Fibroblast of the aortic adventitia (primary cell): Measurements from ENCODE around the gene BOLA3. TPM values are rescaled to one million over a fixed set of nuclear protein-coding genes. Genes with fewer than 3 reads are reported as not detected.

Source experiments
- DNase-seq: peaks from one replicate; pipeline ENCODE4 v3.0.0-alpha.2; 2010; ENCODE audit warnings: low read depth
- H3K4me3 ChIP-seq: 2 replicates; pipeline ENCODE4 v1.5.1; 2011; ENCODE audit warnings: low read depth, mild to moderate bottlenecking, control low read depth, low read length, moderate library complexity
- total RNA-seq: library from RNA; depleted of rRNA; stranded (reverse); fragments of >200 nt; gene quantifications from 2 replicates; pipeline ENCODE4 v1.2.3, GENCODE V29; 2012; ENCODE audit warnings: low replicate concordance
- TF ChIP-seq, protein P1 (sequence below): IDR thresholded peaks from 2 replicates; pipeline ENCODE4 v1.5.1; 2011; ENCODE audit warnings: mild to moderate bottlenecking, low read length, control low read depth, inconsistent platforms; ENCODE audit not compliant: insufficient read depth

The BOLA3 gene
- total RNA-seq, 1 donor, result 49.4 TPM

DNA sequence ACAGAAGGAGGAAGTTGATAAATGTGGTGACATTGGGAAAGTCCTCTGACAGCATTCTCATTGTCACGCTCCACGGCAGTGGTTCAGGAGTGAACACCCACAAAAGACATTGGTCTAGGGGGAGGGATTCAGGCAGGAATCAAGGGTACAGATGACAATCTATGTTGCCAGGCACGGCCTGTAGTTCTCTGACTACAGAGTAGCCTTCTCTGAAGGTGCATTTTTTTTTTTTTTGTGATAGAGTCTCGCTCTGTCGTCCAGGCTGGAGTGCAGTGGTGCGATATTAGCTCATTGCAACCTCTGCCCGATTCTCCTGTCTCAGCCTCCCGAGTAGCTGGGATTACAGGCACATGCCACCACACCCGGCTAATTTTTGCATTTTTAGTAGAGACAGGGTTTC lies 38.3 kb upstream of the BOLA3 start:
- TF ChIP-seq, protein P1, sequence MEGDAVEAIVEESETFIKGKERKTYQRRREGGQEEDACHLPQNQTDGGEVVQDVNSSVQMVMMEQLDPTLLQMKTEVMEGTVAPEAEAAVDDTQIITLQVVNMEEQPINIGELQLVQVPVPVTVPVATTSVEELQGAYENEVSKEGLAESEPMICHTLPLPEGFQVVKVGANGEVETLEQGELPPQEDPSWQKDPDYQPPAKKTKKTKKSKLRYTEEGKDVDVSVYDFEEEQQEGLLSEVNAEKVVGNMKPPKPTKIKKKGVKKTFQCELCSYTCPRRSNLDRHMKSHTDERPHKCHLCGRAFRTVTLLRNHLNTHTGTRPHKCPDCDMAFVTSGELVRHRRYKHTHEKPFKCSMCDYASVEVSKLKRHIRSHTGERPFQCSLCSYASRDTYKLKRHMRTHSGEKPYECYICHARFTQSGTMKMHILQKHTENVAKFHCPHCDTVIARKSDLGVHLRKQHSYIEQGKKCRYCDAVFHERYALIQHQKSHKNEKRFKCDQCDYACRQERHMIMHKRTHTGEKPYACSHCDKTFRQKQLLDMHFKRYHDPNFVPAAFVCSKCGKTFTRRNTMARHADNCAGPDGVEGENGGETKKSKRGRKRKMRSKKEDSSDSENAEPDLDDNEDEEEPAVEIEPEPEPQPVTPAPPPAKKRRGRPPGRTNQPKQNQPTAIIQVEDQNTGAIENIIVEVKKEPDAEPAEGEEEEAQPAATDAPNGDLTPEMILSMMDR, result no peak

DNA sequence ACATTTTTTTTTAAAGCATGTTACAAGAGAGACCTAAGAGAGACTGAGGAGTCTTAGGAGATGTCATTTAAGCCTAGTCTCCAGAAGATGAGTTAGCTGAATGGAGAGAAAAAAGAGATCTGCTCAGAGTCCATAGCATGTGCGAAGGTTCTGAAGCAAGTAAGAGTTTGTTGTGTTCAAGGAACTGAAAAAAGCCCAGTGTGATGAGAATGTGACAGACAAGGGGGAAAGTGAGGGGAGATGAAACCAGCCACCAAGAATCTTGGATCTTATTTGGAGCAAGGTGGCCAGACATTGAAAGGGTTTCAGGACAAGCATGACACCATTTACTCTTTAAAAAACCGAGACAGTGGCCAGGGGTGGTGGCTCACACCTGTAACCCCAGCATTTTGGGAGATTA lies 36.2 kb upstream of the BOLA3 start:
- no peak for DNase-seq
- TF ChIP-seq, protein P1, result no peak
- no peak overlapping the region for H3K4me3 ChIP-seq

More for the DNA sequence above, 38.3 kb upstream of the BOLA3 start:
- DNase-seq, result no peak
- H3K4me3 ChIP-seq, result no peak overlapping the region

DNA sequence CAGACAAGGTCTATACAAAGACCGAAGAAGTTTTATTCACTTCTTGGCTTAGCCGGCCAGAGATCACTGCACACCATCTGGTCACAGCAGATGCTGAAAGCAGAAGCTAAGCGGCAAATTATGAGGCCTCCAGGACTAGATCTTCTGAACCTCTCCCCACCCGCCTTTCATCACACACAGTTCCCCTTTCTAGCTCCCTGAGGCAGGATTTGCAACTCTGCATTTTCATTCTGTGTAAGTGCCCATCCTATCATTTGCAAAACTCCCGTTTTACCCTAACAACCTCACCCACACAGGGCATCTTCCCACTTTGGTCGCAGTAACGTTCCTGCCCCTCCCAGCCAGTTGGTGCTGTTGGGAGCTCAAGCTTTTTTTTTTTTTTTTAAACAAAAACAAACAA lies 34.0 kb upstream of the BOLA3 start:
- DNase-seq, result no peak
- H3K4me3 ChIP-seq, result no peak overlapping the region
- TF ChIP-seq, protein P1, result no peak

DNA sequence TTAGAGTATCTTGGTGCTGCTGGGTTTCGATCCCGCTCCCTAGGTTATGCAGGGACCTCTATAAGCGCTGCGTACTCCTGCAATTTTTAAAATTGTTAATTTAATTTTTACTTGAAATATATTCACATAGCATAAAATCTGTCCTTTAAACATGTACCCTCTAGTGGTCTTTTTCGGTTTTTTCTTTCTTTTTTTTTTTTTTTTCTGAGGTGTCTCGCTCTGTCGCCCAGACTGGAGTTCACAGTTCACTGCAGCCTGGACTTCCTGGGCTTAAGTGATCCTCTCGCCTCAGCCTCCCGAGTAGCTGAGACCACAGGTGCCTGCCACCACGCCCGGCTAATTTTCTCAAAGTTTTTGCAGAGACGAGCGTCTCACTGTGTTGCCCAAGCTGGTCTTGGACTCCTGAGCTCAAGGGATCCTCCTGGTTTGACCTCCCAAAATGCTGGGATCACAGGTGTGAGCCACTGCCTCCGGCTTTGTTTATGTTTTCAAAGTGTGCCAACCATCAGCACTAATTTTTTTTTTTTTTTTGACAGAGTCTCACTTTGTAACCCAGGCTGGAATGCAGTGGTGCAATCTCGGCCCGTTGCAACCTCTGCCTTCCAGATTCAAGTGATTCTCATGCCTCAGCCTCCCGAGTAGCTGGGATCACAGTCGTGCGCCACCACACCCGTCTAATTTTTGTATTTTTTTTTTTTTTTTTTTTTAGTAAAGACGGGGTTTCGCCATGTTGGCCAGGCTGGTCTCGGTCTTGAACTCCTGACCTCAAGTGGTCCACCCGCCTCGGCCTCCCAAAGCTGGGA lies 31.6 kb upstream of the BOLA3 start:
- TF ChIP-seq, protein P1, result peak; percentile 47
- H3K4me3 ChIP-seq, result peak overlapping the region; percentile 65
- DNase-seq, result no peak

DNA sequence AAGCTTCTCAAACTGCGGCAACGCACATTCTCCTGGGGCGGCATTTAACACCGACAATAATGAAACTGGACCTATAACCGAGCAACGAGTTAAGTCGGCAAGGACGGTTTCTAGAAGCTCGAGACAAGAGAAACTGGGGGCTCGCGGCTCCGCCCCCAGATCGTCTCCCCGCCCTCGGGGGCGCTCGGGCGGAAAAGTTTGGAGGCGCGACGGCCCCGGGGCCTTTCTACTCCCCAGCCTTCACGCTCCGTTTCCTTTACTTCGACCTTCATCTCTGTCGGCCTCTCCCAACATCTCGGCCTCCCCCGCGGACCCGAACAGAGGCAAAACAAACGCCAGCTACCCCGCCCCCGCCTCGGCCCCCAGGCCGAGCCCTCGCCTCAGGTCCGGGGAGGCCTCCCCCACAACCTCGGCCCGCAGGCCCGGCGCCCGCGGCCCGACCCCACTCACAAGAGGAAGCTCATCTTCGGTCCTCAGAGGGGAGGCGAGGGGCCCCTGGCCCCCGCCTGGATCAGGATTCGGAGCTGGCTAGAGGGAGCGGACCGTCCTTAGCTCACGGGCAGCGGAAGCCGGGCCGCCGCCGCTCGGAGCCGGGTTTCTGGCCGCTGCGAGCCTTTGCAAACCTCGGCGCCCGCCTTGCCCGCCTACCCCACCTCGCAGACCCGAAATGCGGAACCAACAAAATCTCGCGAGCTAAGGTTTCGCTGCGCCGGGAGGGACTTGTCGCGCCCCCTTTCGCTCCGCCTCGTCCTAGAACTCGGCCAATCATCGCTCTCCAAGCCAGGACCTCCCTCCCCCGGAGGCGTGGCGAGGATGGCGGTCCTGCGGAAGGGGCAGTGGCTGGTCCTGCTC lies 30.7 kb upstream of the BOLA3 start, which contains the start of gene MOB1A:
MOB1A (minus strand) TSS at position 669 of the 852 bp plus-strand sequence; CDS start at position 464, 205 bp downstream.
- peak; percentile 98 for DNase-seq
- TF ChIP-seq, protein P1, result no peak
- peak within 1 kb of the TSS; percentile 69 for H3K4me3 ChIP-seq

DNA sequence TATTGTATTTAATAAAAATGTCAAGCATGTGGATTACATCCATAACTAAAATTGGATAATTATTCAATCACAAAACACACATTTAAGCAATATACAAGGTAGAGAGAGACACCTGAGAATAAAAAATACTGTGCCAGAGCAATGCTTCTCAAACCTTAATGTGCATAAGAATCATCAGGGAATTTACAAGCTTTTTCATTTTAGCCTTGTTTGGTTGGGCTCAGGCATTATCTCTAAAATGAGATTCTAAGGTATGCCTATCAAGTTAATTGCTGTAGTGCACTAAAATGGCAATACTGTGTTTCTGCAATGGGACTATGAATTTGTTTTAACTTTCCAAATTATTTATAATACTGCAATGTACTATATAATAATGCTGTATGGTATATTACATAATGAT lies 30.0 kb upstream of the BOLA3 start:
- DNase-seq, result no peak
- peak overlapping the region; percentile 69 for H3K4me3 ChIP-seq
- TF ChIP-seq, protein P1, result no peak
